ENCODE results near the gene ISG20L2.
A peak's percentile ranks its signal among the peaks of the same experiment; 100 is the strongest.

The ISG20L2 gene

GRCh38 chr1:156725683-156726280 is 2.8 kb downstream of the ISG20L2 start:
- peak overlapping the region; percentile 73 for H3K27ac ChIP-seq (ENCODE audit: low read depth, low read length)
- no peak for TF ChIP-seq EZH2phosphoT487 (IDR thresholded peaks at IDR 0.05; ENCODE audit: borderline replicate concordance, low read length)
- TF ChIP-seq CTCF (IDR thresholded peaks at IDR 0.05; ENCODE audit: low read depth, low read length, poor library complexity, severe bottlenecking) = peak; percentile 97
- H3K9me2 ChIP-seq (replicated peaks; ENCODE audit: control insufficient read depth, low read length) = no peaks in the 10 kb centered on the region
- peak overlapping the region; percentile 91 for H3K4me2 ChIP-seq (ENCODE audit: low read length)
- no peaks in the 10 kb centered on the region for H3K9me3 ChIP-seq (ENCODE audit: control insufficient read depth, insufficient read depth, low read length)
- H3K27me3 ChIP-seq (ENCODE audit: control insufficient read depth, low read length) = no peaks in the 10 kb centered on the region
- peaks cover 36% of the 10 kb centered on the region for H3K4me1 ChIP-seq (ENCODE audit: control insufficient read depth, low read length)
- peaks cover 81% of the 10 kb centered on the region for H3K36me3 ChIP-seq (ENCODE audit: control insufficient read depth, low read length)
- H4K20me1 ChIP-seq (ENCODE audit: control insufficient read depth, insufficient read depth, low read depth, low read length) = peaks cover 34% of the 10 kb centered on the region
- peaks cover 87% of the 10 kb centered on the region for H3K79me2 ChIP-seq (ENCODE audit: control insufficient read depth, low read length)
- H3F3A ChIP-seq (ENCODE audit: control insufficient read depth, insufficient read depth) = peaks cover 27% of the 10 kb centered on the region
- peak overlapping the region; percentile 97 for H3K4me3 ChIP-seq (ENCODE audit: low read length)

GRCh38 chr1:156721535-156721934 is 7.0 kb downstream of the ISG20L2 start:
- no peaks in the 10 kb centered on the region for H3K9me2 ChIP-seq (replicated peaks; ENCODE audit: control insufficient read depth, low read length)
- H3K4me1 ChIP-seq (ENCODE audit: control insufficient read depth, low read length) = peaks cover 22% of the 10 kb centered on the region
- H3K36me3 ChIP-seq (ENCODE audit: control insufficient read depth, low read length) = peaks cover 62% of the 10 kb centered on the region
- no peaks in the 10 kb centered on the region for H3K27me3 ChIP-seq (ENCODE audit: control insufficient read depth, low read length)
- H3F3A ChIP-seq (ENCODE audit: control insufficient read depth, insufficient read depth) = peaks cover 13% of the 10 kb centered on the region
- no peak overlapping the region for H3K4me3 ChIP-seq (ENCODE audit: low read length)
- TF ChIP-seq EZH2phosphoT487 (IDR thresholded peaks at IDR 0.05; ENCODE audit: borderline replicate concordance, low read length) = no peak
- TF ChIP-seq CTCF (IDR thresholded peaks at IDR 0.05; ENCODE audit: low read depth, low read length, poor library complexity, severe bottlenecking) = no peak
- H3K9me3 ChIP-seq (ENCODE audit: control insufficient read depth, insufficient read depth, low read length) = no peaks in the 10 kb centered on the region
- H3K27ac ChIP-seq (ENCODE audit: low read depth, low read length) = no peak overlapping the region
- peaks cover 34% of the 10 kb centered on the region for H4K20me1 ChIP-seq (ENCODE audit: control insufficient read depth, insufficient read depth, low read depth, low read length)
- peaks cover 53% of the 10 kb centered on the region for H3K79me2 ChIP-seq (ENCODE audit: control insufficient read depth, low read length)
- H3K4me2 ChIP-seq (ENCODE audit: low read length) = no peak overlapping the region

GRCh38 chr1:156721131-156721530 is 7.4 kb downstream of the ISG20L2 start:
- Histone ChIP-seq H3F3A (ENCODE audit: control insufficient read depth, insufficient read depth) (peaks cover 12% of the 10 kb centered on the region), H3K36me3 (ENCODE audit: control insufficient read depth, low read length) (peaks cover 58% of the 10 kb centered on the region), H3K9me2 (replicated peaks; ENCODE audit: control insufficient read depth, low read length) (no peaks in the 10 kb centered on the region), H3K9me3 (ENCODE audit: control insufficient read depth, insufficient read depth, low read length) (no peaks in the 10 kb centered on the region), H3K4me1 (ENCODE audit: control insufficient read depth, low read length) (peaks cover 22% of the 10 kb centered on the region), H3K27ac (ENCODE audit: low read depth, low read length) (no peak overlapping the region), H3K4me3 (ENCODE audit: low read length) (no peak overlapping the region), H3K79me2 (ENCODE audit: control insufficient read depth, low read length) (peaks cover 49% of the 10 kb centered on the region), H3K27me3 (ENCODE audit: control insufficient read depth, low read length) (no peaks in the 10 kb centered on the region), H4K20me1 (ENCODE audit: control insufficient read depth, insufficient read depth, low read depth, low read length) (peaks cover 33% of the 10 kb centered on the region), H3K4me2 (ENCODE audit: low read length) (no peak overlapping the region)
- no peak for TF ChIP-seq EZH2phosphoT487 (IDR thresholded peaks at IDR 0.05; ENCODE audit: borderline replicate concordance, low read length)
- no peak for TF ChIP-seq CTCF (IDR thresholded peaks at IDR 0.05; ENCODE audit: low read depth, low read length, poor library complexity, severe bottlenecking)
